ENCODE measurements around the gene TYW1B. TPM values are rescaled to one million over a fixed set of nuclear protein-coding genes. Genes with fewer than 3 reads are reported as not detected.
A peak's percentile ranks its signal among the peaks of the same experiment; 100 is the strongest.
"Not testable (repeated sequence)": the region's sequence is repeated elsewhere in the genome, so short reads cannot be mapped to it uniquely, and the experiment has no call there.

The TYW1B gene
- total and polyA plus RNA-seq, 4 experiments from 2014 or later = 0.30 to 8.4 (median 5.0) TPM

DNA sequence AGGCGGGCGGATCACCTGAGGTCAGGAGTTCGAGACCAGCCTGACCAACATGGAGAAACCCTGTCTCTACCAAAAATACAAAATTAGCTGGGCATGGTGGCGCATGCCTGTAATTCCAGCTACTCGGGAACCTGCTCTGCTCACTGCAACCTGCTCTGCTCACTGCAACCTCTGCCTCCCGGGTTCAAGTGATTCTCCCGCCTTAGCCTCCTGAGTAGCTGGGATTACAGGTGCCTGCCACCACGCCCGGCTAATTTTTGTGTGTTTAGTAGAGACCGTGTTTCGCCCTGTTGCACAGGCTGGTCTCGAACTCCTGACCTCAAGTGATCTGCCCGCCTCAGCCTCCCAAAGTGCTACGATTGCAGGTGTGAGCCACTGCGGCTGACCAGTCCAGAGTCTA, 16.1 kb upstream of the TYW1B start:
- POLR2A ChIA-PET (ENCODE audit: partially characterized antibody); H3K36me3 ChIP-seq (ENCODE audit: insufficient read depth, low read length); DNase-seq; CTCF ChIA-PET (ENCODE audit: partially characterized antibody); intact Hi-C loops (cut with micrococcal nuclease); H3K4me1 ChIP-seq (ENCODE audit: insufficient read depth, low read length); H3K4me3 Mint-ChIP-seq; H3K27ac Mint-ChIP-seq; H3K27ac ChIP-seq (ENCODE audit: low read depth, low read length); H3K9me3 ChIP-seq (ENCODE audit: control insufficient read depth in 1 of 2, low read length in 2 of 2); H3K27me3 ChIP-seq (ENCODE audit: insufficient read depth, low read length); H3K4me3 ChIP-seq (ENCODE audit: low read length in 2 of 2); H3K4me1 Mint-ChIP-seq; H3K27me3 Mint-ChIP-seq: not testable (repeated sequence)
- Mint-ChIP-seq H3K9me3 (peaks cover 3 to 24% (median 17%) of the 10 kb centered on the region in 8 donors), H3K36me3 (peaks cover 14 to 16% of the 10 kb centered on the region in 2 donors)

DNA sequence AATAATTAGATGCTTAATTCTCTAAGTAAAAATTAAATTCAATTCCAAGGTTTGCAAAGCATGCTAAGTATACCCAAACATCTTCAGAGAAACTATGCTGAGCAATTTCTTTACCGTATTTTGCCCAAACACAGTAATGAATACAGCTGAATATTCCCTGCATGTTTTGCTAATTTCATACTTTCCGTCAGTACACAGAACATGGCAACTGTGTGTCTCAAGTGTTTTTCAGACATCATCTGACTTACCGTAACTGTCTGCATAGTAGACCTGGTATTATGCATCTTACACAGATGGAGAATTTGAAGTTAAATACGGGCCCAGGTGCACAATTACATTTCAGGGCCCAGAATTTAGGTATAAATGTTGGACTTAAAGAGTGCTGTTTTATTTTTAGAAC, 15.2 kb upstream of the TYW1B start:
- H3K27ac Mint-ChIP-seq; H3K36me3 ChIP-seq (ENCODE audit: insufficient read depth, low read length); H3K27me3 Mint-ChIP-seq; H3K4me1 Mint-ChIP-seq; H3K4me3 Mint-ChIP-seq; H3K27ac ChIP-seq (ENCODE audit: low read depth, low read length); CTCF ChIA-PET (ENCODE audit: partially characterized antibody); H3K4me3 ChIP-seq (ENCODE audit: low read length in 2 of 2); intact Hi-C loops (cut with micrococcal nuclease); H3K27me3 ChIP-seq (ENCODE audit: insufficient read depth, low read length); H3K4me1 ChIP-seq (ENCODE audit: insufficient read depth, low read length); H3K9me3 ChIP-seq (ENCODE audit: control insufficient read depth in 1 of 2, low read length in 2 of 2); POLR2A ChIA-PET (ENCODE audit: partially characterized antibody); DNase-seq: not testable (repeated sequence)
- Mint-ChIP-seq H3K36me3 (peaks cover 20% of the 10 kb centered on the region in 2 donors), H3K9me3 (peaks cover 3 to 24% (median 17%) of the 10 kb centered on the region in 8 donors)

DNA sequence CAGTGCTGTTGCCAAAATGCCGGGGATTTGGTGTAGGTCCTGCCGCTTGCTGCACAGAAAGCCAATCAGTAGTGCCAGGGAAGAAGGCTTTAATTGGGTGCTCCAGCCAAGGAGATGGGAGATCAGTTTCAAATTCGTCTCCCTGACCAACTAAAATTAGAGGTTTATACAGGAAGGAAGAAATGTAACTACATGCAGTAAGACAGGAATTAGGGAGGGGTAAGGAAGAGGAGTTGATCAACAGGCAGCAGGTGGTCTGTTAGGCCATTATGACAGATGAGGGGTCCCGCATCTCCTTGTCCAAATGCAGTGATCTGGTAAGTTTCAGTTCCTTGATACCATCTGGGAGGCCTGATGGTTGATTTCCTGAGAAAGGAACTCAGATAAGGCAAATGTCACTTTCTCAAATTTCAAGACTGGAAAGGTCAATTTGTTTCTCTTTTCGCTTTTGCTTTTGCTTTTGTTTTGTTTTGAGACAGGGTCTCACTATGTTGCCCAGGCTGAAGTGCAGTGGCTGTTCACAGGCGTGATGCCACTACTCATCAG, 13.0 kb upstream of the TYW1B start:
- CTCF ChIA-PET (ENCODE audit: partially characterized antibody) = not testable (repeated sequence)

DNA sequence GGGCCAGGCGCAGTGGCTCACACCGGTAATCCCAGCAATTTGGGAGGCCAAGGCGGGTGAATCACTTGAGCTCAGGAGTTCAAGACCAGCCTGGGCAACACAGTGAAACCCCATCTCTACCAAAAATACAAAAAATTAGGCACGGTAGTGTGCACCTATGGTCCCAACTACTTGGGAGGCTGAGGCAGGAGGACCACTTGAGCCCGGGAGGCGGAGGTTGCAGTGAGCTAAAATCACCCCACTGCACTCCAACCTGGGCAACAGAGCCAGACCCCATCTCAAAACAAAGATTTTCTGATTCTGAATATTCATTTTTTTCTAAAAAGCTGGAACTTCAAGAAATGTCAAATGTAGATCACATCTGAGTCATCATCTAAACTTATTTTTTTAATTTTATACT, 10.3 kb upstream of the TYW1B start:
- H3K4me1 Mint-ChIP-seq; H3K27ac Mint-ChIP-seq; H3K27me3 ChIP-seq (ENCODE audit: insufficient read depth, low read length); H3K4me1 ChIP-seq (ENCODE audit: insufficient read depth, low read length); H3K9me3 ChIP-seq (ENCODE audit: control insufficient read depth in 1 of 2, low read length in 2 of 2); H3K27me3 Mint-ChIP-seq; H3K4me3 Mint-ChIP-seq; CTCF ChIA-PET (ENCODE audit: partially characterized antibody); DNase-seq; H3K4me3 ChIP-seq (ENCODE audit: low read length in 2 of 2); intact Hi-C loops (cut with micrococcal nuclease); H3K27ac ChIP-seq (ENCODE audit: low read depth, low read length): not testable (repeated sequence)
- POLR2A ChIA-PET (ENCODE audit: partially characterized antibody) = interaction anchor here (1.5 kb wide), 1 partner anchor 9 kb away, joined by 5 read pairs; no protein-coding TSS in a partner anchor
- Mint-ChIP-seq H3K36me3 (peaks cover 44 to 49% of the 10 kb centered on the region in 2 donors), H3K9me3 (peaks cover 3 to 24% (median 17%) of the 10 kb centered on the region in 8 donors)
- peaks cover 18% of the 10 kb centered on the region for H3K36me3 ChIP-seq (ENCODE audit: insufficient read depth, low read length)

More for the DNA sequence above, 13.0 kb upstream of the TYW1B start:
- Mint-ChIP-seq H3K9me3 (peaks cover 3 to 24% (median 17%) of the 10 kb centered on the region in 8 donors), H3K36me3 (peaks cover 36 to 38% of the 10 kb centered on the region in 2 donors)
- H3K36me3 ChIP-seq (ENCODE audit: insufficient read depth, low read length); H3K4me1 Mint-ChIP-seq; H3K9me3 ChIP-seq (ENCODE audit: control insufficient read depth in 1 of 2, low read length in 2 of 2); H3K27ac Mint-ChIP-seq; intact Hi-C loops (cut with micrococcal nuclease); H3K4me1 ChIP-seq (ENCODE audit: insufficient read depth, low read length); H3K4me3 ChIP-seq (ENCODE audit: low read length in 2 of 2); H3K27me3 ChIP-seq (ENCODE audit: insufficient read depth, low read length); H3K27ac ChIP-seq (ENCODE audit: low read depth, low read length); H3K27me3 Mint-ChIP-seq; H3K4me3 Mint-ChIP-seq: not testable (repeated sequence)
- POLR2A ChIA-PET (ENCODE audit: partially characterized antibody) = interaction anchor here (0.8 kb wide), 1 partner anchor 12 kb away, joined by 3 read pairs; no protein-coding TSS in a partner anchor
- DNase-seq = peak in 1 of 5 donors; percentile 7

DNA sequence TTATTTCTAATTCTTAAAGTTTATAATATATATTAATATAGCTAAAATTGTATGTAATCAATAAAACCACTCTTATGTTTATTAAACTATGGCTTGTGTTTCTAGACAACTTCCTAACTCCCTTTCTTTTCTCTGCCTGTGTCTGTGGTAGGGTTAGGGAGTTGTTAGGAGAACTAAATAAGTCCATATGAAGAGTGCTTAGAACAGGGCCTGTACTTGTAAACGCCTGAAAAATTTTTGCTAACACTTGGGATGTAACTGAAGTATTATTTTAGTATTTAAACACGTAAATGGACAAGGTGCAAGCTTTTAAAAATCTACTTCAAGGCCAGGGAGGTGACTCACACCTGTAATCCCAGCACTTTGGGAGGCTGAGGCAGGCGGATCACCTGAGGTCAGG, 9.3 kb upstream of the TYW1B start:
- H3K4me3 ChIP-seq (ENCODE audit: low read length in 2 of 2); H3K9me3 ChIP-seq (ENCODE audit: control insufficient read depth in 1 of 2, low read length in 2 of 2); intact Hi-C loops (cut with micrococcal nuclease); H3K4me1 ChIP-seq (ENCODE audit: insufficient read depth, low read length); POLR2A ChIA-PET (ENCODE audit: partially characterized antibody); H3K27ac Mint-ChIP-seq; H3K27me3 Mint-ChIP-seq; H3K27me3 ChIP-seq (ENCODE audit: insufficient read depth, low read length); DNase-seq; H3K4me3 Mint-ChIP-seq; H3K27ac ChIP-seq (ENCODE audit: low read depth, low read length): not testable (repeated sequence)
- H3K9me3 Mint-ChIP-seq = peaks cover 3 to 22% (median 16%) of the 10 kb centered on the region in 8 donors
- CTCF ChIA-PET (ENCODE audit: partially characterized antibody) = interaction anchor here (0.6 to 1.5 kb wide), 2 partner anchors 9 to 78 kb away, joined by 3 read pairs; no protein-coding TSS in a partner anchor
- H3K36me3 Mint-ChIP-seq = peaks cover 54 to 56% of the 10 kb centered on the region in 2 donors
- peaks cover 28% of the 10 kb centered on the region for H3K36me3 ChIP-seq (ENCODE audit: insufficient read depth, low read length)
- H3K4me1 Mint-ChIP-seq = peaks cover 4 to 10% (median 8%) of the 10 kb centered on the region in 4 donors

DNA sequence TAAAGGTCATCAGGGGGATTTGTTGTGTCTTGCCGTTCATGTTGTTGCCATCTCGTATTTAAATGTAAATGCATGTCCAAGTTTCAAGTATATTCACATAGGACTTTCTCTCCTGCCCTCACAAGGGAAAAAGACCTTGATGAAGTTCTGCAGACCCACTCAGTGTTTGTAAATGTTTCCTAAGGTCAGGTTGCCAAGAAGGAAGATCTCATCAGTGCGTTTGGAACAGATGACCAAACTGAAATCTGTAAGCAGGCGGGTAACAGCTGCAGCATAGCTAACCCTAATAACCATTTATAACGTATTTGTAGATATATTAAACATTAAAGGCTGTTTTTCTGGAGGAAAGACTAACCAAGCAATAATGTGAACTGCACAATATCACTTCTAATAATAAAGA, 2.6 kb upstream of the TYW1B start:
- ChIA-PET CTCF (ENCODE audit: partially characterized antibody) (interaction anchor here (2.1 kb wide), 1 partner anchor 85 kb away, joined by 9 read pairs; no protein-coding TSS in a partner anchor), POLR2A (ENCODE audit: partially characterized antibody) (interaction anchor here (0.7 to 1.2 kb wide), 2 partner anchors 86 to 478 kb away, joined by 3 to 4 read pairs; partner anchors contain the start of gene NSUN5)
- H3K9me3 ChIP-seq (ENCODE audit: control insufficient read depth in 1 of 2, low read length in 2 of 2); H3K9me3 Mint-ChIP-seq; DNase-seq; intact Hi-C loops (cut with micrococcal nuclease); H3K27me3 ChIP-seq (ENCODE audit: insufficient read depth, low read length); H3K27me3 Mint-ChIP-seq: not testable (repeated sequence)
- H3K27ac ChIP-seq (ENCODE audit: low read depth, low read length) = peak overlapping the region; percentile 94
- peaks cover 15 to 49% (median 34%) of the 10 kb centered on the region in 4 donors for H3K4me1 Mint-ChIP-seq
- peak overlapping the region; percentile 93 to 99 (median 99) for H3K27ac Mint-ChIP-seq
- H3K4me3 ChIP-seq (ENCODE audit: low read length in 2 of 2) = peak overlapping the region in 1 of 2 donors; percentile 81
- H3K36me3 Mint-ChIP-seq = peaks cover 20 to 42% of the 10 kb centered on the region in 2 donors
- H3K4me3 Mint-ChIP-seq = peak overlapping the region; percentile 93 to 99 (median 98)
- peaks cover 32% of the 10 kb centered on the region for H3K4me1 ChIP-seq (ENCODE audit: insufficient read depth, low read length)
- H3K36me3 ChIP-seq (ENCODE audit: insufficient read depth, low read length) = peaks cover 18% of the 10 kb centered on the region

DNA sequence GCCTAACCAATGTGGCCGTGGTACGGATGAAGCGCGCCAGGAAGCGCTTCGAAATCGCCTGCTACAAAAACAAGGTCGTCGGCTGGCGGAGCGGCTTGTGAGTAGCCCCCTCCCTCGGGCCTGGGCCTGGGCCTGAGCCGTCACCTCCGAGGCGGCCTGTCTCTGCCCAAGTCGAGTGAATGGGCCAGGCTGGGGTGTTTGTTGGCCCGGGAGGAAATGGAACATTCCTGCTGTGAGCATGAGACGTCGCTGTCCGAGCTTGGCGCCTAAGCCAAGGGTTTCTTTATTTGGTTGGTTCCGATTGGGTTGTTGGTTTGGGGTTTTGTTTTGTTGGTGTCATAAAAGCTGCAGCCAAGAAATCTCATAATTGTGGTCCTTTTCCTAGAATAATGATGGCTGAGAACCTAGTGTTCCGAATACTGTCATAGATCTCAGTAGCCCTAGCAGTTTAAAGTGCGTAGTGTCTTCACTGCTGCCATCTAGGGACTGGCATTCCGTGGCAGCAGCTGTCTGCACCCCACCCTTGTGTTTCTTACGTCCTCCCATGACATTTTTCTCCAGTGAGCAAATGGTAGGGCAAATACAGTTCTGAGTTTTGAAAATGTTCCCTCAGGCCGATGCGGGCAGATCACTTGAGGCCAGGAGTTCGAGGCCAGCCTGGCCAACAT, 1.8 kb upstream of the TYW1B start:
- CTCF ChIA-PET (ENCODE audit: partially characterized antibody) = interaction anchor here (2.1 kb wide), 1 partner anchor 86 kb away, joined by 9 read pairs; no protein-coding TSS in a partner anchor
- intact Hi-C loops (cut with micrococcal nuclease) = loop anchor here (2.0 kb wide), 3 partner anchors 49 to 909 kb away; partner anchors contain the start of gene ABHD11
- not testable (repeated sequence) for H3K27me3 ChIP-seq (ENCODE audit: insufficient read depth, low read length); H3K27me3 Mint-ChIP-seq; H3K9me3 ChIP-seq (ENCODE audit: control insufficient read depth in 1 of 2, low read length in 2 of 2); H3K9me3 Mint-ChIP-seq
- Histone ChIP-seq H3K4me3 (ENCODE audit: low read length in 2 of 2) (peak overlapping the region; percentile 81 to 86), H3K4me1 (ENCODE audit: insufficient read depth, low read length) (peaks cover 32% of the 10 kb centered on the region), H3K36me3 (ENCODE audit: insufficient read depth, low read length) (peaks cover 17% of the 10 kb centered on the region), H3K27ac (ENCODE audit: low read depth, low read length) (peak overlapping the region; percentile 94)
- DNase-seq = peak in 3 of 5 donors; percentile 75 to 84 (median 77)
- Mint-ChIP-seq H3K36me3 (peaks cover 20 to 42% of the 10 kb centered on the region in 2 donors), H3K4me3 (peak overlapping the region; percentile 93 to 99 (median 98)), H3K4me1 (peaks cover 15 to 49% (median 35%) of the 10 kb centered on the region in 4 donors), H3K27ac (peak overlapping the region; percentile 93 to 99 (median 99))
- POLR2A ChIA-PET (ENCODE audit: partially characterized antibody) = interaction anchor here (0.6 to 1.7 kb wide), 10 partner anchors 9 to 888 kb away, joined by 3 to 8 read pairs (median 4); partner anchors contain the start of genes BAZ1B and NSUN5
